ENCODE measurements around the gene JAML. TPM values are rescaled to one million over a fixed set of nuclear protein-coding genes. Genes with fewer than 3 reads are reported as not detected.

The JAML gene
- total RNA-seq, 6 experiments from 2014 or later: not detected

DNA sequence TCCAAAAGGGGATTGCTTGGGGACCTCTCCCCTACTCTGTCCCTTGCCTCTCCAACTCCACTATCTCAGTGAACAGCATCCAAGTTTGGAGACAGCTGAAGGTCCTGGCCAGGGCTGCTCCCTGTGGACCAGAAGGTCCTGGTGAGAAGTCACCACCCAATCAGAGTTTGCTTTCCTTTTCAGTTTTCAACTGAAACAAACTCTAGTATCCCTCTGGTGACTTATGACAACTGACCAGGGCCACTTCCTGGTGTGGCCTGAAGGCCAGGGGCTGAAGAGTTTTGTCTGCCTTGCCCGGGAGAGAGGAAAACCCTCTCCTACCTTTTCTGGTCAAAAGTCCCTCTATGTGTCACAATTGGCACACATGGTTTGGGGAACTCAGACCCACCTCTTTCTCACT, 5.1 kb downstream of the JAML start:
- TF ChIP-seq, protein P1, sequence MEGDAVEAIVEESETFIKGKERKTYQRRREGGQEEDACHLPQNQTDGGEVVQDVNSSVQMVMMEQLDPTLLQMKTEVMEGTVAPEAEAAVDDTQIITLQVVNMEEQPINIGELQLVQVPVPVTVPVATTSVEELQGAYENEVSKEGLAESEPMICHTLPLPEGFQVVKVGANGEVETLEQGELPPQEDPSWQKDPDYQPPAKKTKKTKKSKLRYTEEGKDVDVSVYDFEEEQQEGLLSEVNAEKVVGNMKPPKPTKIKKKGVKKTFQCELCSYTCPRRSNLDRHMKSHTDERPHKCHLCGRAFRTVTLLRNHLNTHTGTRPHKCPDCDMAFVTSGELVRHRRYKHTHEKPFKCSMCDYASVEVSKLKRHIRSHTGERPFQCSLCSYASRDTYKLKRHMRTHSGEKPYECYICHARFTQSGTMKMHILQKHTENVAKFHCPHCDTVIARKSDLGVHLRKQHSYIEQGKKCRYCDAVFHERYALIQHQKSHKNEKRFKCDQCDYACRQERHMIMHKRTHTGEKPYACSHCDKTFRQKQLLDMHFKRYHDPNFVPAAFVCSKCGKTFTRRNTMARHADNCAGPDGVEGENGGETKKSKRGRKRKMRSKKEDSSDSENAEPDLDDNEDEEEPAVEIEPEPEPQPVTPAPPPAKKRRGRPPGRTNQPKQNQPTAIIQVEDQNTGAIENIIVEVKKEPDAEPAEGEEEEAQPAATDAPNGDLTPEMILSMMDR (IDR thresholded peaks at IDR 0.05): no peak
- Mint-ChIP-seq H3K27ac (no peak overlapping the region), H3K9me3 (no peaks in the 10 kb centered on the region), H3K4me3 (no peak overlapping the region), H3K4me1 (ENCODE audit: low read depth) (no peaks in the 10 kb centered on the region), H3K36me3 (ENCODE audit: low read depth) (no peaks in the 10 kb centered on the region), H3K27me3 (ENCODE audit: insufficient read depth) (peaks cover 31% of the 10 kb centered on the region)
- DNase-seq: no peak

DNA sequence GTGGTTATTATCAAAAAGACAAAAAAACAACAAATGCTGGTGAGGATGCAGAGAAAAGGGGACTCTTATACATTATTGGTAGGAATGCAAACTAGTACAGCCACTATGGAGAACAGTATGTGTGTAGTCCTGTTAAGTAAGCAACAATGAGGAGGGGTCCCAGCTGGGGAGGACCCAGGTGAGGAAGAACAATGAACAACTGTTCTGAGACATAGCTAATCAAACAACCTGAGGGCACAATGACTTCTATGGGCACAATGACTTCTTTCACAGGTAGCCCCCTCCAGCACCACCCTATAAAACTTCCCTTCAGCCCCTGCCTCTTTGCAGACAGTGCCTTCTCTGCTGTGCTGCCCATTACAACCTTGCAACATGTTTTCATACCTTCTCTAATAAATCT, 5.6 kb downstream of the JAML start:
- Mint-ChIP-seq H3K27ac (no peak overlapping the region), H3K9me3 (no peaks in the 10 kb centered on the region), H3K27me3 (ENCODE audit: insufficient read depth) (peaks cover 31% of the 10 kb centered on the region), H3K4me3 (no peak overlapping the region), H3K4me1 (ENCODE audit: low read depth) (no peaks in the 10 kb centered on the region), H3K36me3 (ENCODE audit: low read depth) (no peaks in the 10 kb centered on the region)
- DNase-seq: no peak
- TF ChIP-seq, protein P1 (IDR thresholded peaks at IDR 0.05): no peak

DNA sequence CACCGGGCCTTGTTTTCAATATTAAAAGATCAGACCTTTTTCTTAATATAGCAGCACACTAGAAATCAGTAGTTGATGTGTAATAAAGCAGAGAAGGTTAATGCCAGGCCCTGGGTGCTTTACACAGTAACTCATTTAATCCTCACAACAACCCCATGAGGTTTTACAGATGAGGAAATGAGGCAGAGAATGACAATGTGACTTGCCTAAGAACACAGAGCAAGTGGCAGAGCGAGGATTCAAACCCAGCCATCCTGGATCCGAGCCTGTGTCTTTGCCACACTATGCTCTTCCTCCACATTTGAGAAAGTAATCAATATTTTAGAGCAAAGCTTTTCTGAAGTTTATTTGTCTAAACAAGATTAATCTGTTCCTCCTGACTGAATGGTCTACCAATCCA, 7.2 kb downstream of the JAML start:
- TF ChIP-seq, protein P1 (IDR thresholded peaks at IDR 0.05): no peak
- DNase-seq: no peak
- no peak overlapping the region for H3K27ac Mint-ChIP-seq
- no peaks in the 10 kb centered on the region for H3K4me1 Mint-ChIP-seq (ENCODE audit: low read depth)
- no peak overlapping the region for H3K4me3 Mint-ChIP-seq
- no peaks in the 10 kb centered on the region for H3K36me3 Mint-ChIP-seq (ENCODE audit: low read depth)
- H3K9me3 Mint-ChIP-seq: no peaks in the 10 kb centered on the region
- peaks cover 39% of the 10 kb centered on the region for H3K27me3 Mint-ChIP-seq (ENCODE audit: insufficient read depth)

DNA sequence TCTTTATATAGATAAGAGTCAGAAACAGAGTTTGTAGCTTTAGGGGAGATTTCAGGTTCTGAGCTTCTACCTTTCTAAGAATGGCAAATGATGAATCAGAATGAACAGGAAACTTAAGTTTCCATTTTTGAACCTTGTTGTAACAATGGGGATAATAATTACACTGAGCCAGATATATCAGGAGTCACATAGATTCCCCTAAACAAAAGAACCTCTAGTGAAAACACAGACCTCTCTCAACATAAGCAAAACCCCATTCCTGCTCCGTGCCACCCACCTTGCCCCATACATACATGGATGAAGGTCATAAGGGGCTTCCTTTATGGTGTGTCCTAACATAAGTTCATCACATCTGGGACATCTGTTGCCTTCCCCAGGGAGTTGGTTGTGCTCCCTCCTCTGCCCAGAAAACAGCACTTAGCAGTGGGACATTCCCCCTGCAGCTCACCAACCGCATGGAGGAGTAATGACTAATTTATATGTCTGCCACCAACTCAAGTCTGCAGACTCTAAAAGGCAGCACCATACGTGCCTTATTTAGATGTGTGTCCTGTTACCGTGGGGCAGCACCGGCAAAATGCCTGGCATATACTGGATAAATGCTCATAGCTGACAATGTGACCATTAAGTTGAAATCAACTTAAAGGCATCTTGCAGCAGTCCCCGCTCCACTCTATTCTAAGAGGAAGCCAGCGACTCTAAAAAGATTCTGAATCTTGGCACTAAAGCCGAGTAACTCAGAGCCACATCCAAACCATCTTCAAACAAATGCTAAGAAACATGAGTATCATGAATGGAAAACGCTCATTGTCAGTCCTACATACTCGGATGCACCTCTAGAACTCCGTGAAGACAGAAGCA, 8.0 kb downstream of the JAML start:
- no peak for DNase-seq
- Mint-ChIP-seq H3K4me1 (ENCODE audit: low read depth) (no peaks in the 10 kb centered on the region), H3K9me3 (no peaks in the 10 kb centered on the region), H3K36me3 (ENCODE audit: low read depth) (no peaks in the 10 kb centered on the region), H3K27ac (no peak overlapping the region), H3K4me3 (no peak overlapping the region), H3K27me3 (ENCODE audit: insufficient read depth) (peaks cover 37% of the 10 kb centered on the region)
- TF ChIP-seq, protein P1 (IDR thresholded peaks at IDR 0.05): no peak

DNA sequence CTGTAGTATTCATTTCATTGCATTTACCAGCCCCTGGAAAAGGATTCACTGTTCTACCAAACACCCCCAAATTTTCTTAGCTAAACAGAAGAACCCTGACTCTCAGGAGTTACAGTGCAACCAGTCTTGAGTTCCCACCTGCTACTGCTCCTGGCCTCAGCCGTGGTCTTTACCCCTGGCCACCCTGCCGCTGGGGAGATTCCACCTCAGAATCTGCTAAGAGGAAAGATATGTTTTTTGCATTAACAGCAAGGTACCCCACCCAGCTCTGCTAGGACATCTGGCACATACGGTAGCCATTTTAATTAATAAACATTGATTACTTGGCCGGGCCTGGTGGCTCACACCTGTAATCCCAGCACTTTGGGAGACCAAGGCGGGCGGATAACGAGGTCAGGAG, 9.0 kb downstream of the JAML start:
- peaks cover 40% of the 10 kb centered on the region for H3K27me3 Mint-ChIP-seq (ENCODE audit: insufficient read depth)
- no peak overlapping the region for H3K4me3 Mint-ChIP-seq
- H3K9me3 Mint-ChIP-seq: no peaks in the 10 kb centered on the region
- no peak for DNase-seq
- H3K36me3 Mint-ChIP-seq (ENCODE audit: low read depth): no peaks in the 10 kb centered on the region
- H3K27ac Mint-ChIP-seq: no peak overlapping the region
- TF ChIP-seq, protein P1 (IDR thresholded peaks at IDR 0.05): no peak
- no peaks in the 10 kb centered on the region for H3K4me1 Mint-ChIP-seq (ENCODE audit: low read depth)
